ENCODE data around the gene LIN28B.

Gene LIN28B

GRCh38 chr6:105066233-105066632 lies 109.3 kb downstream of the LIN28B start:
- H2AFZ ChIP-seq: no peak overlapping the region
- no peak for TF ChIP-seq CTCF (IDR thresholded peaks at IDR 0.05)
- H3K9me3 ChIP-seq (ENCODE audit: control insufficient read depth, low read length): no peaks in the 10 kb centered on the region
- no peaks in the 10 kb centered on the region for H3K79me2 ChIP-seq
- H3K4me2 ChIP-seq (ENCODE audit: low read length): no peak overlapping the region
- no peaks in the 10 kb centered on the region for H3K36me3 ChIP-seq (ENCODE audit: control insufficient read depth, insufficient read depth, low read length)
- no peaks in the 10 kb centered on the region for H3K4me1 ChIP-seq
- no peak overlapping the region for H3K4me3 ChIP-seq (ENCODE audit: low read depth, low read length)
- no peak overlapping the region for H3K27ac ChIP-seq
- H3K9ac ChIP-seq: no peak overlapping the region
- H3K27me3 ChIP-seq (ENCODE audit: control insufficient read depth, insufficient read depth, low read length): no peaks in the 10 kb centered on the region

- no peak for TF ChIP-seq CTCF (IDR thresholded peaks at IDR 0.05)
- Histone ChIP-seq H3K27me3 (ENCODE audit: control insufficient read depth, insufficient read depth, low read length) (no peaks in the 10 kb centered on the region), H3K9ac (no peak overlapping the region), H3K9me3 (ENCODE audit: control insufficient read depth, low read length) (no peaks in the 10 kb centered on the region), H3K4me2 (ENCODE audit: low read length) (no peak overlapping the region), H2AFZ (no peak overlapping the region), H3K79me2 (no peaks in the 10 kb centered on the region), H3K36me3 (ENCODE audit: control insufficient read depth, insufficient read depth, low read length) (no peaks in the 10 kb centered on the region), H3K4me1 (no peaks in the 10 kb centered on the region), H3K4me3 (ENCODE audit: low read depth, low read length) (no peak overlapping the region), H3K27ac (no peak overlapping the region)
Measured at GRCh38 chr6:105066836-105067235, 109.9 kb downstream of the LIN28B start.

- Histone ChIP-seq H3K9ac (no peak overlapping the region), H3K36me3 (ENCODE audit: control insufficient read depth, insufficient read depth, low read length) (no peaks in the 10 kb centered on the region), H3K4me3 (ENCODE audit: low read depth, low read length) (no peak overlapping the region), H3K27ac (no peak overlapping the region), H3K4me1 (no peaks in the 10 kb centered on the region), H3K4me2 (ENCODE audit: low read length) (no peak overlapping the region), H3K79me2 (no peaks in the 10 kb centered on the region), H3K9me3 (ENCODE audit: control insufficient read depth, low read length) (no peaks in the 10 kb centered on the region), H2AFZ (no peak overlapping the region), H3K27me3 (ENCODE audit: control insufficient read depth, insufficient read depth, low read length) (no peaks in the 10 kb centered on the region)
- no peak for TF ChIP-seq CTCF (IDR thresholded peaks at IDR 0.05)
Measured at GRCh38 chr6:105067329-105067728, 110.4 kb downstream of the LIN28B start.

- H3K4me2 ChIP-seq (ENCODE audit: low read length): no peak overlapping the region
- H3K27me3 ChIP-seq (ENCODE audit: control insufficient read depth, insufficient read depth, low read length): no peaks in the 10 kb centered on the region
- H3K79me2 ChIP-seq: no peaks in the 10 kb centered on the region
- H2AFZ ChIP-seq: no peak overlapping the region
- H3K4me3 ChIP-seq (ENCODE audit: low read depth, low read length): no peak overlapping the region
- no peaks in the 10 kb centered on the region for H3K4me1 ChIP-seq
- H3K27ac ChIP-seq: no peak overlapping the region
- TF ChIP-seq CTCF (IDR thresholded peaks at IDR 0.05): no peak
- no peaks in the 10 kb centered on the region for H3K36me3 ChIP-seq (ENCODE audit: control insufficient read depth, insufficient read depth, low read length)
- H3K9ac ChIP-seq: no peak overlapping the region
- H3K9me3 ChIP-seq (ENCODE audit: control insufficient read depth, low read length): no peaks in the 10 kb centered on the region
Measured at GRCh38 chr6:105068407-105068806, 111.5 kb downstream of the LIN28B start.

GRCh38 chr6:105069821-105070445 lies 113.0 kb downstream of the LIN28B start:
- Histone ChIP-seq H3K4me3 (ENCODE audit: low read depth, low read length) (no peak overlapping the region), H3K4me2 (ENCODE audit: low read length) (no peak overlapping the region), H3K4me1 (no peaks in the 10 kb centered on the region), H3K79me2 (no peaks in the 10 kb centered on the region), H3K27ac (no peak overlapping the region), H2AFZ (no peak overlapping the region), H3K9me3 (ENCODE audit: control insufficient read depth, low read length) (no peaks in the 10 kb centered on the region), H3K9ac (no peak overlapping the region), H3K36me3 (ENCODE audit: control insufficient read depth, insufficient read depth, low read length) (no peaks in the 10 kb centered on the region), H3K27me3 (ENCODE audit: control insufficient read depth, insufficient read depth, low read length) (no peaks in the 10 kb centered on the region)
- TF ChIP-seq CTCF (IDR thresholded peaks at IDR 0.05): no peak

Data from parathyroid adenoma (tissue), 2 donors.